H1 (cell line): ENCODE data around the gene PARP16. TPM values are rescaled to one million over a fixed set of nuclear protein-coding genes. Genes with fewer than 3 reads are reported as not detected.
A peak's percentile ranks its signal among the peaks of the same experiment; 100 is the strongest.

Source experiments
- CTCF ChIA-PET: fragments of 300-600 bp; sonication (Branson Sonifier 250); formaldehyde crosslinking; loops from one replicate; lab custom pipeline; 2021; ENCODE audit not compliant: partially characterized antibody; lab: Charles Lee
- POLR2A ChIA-PET: fragments of 300-600 bp; sonication (Branson Sonifier 250); formaldehyde crosslinking; loops from one replicate; lab custom pipeline; 2021; ENCODE audit warnings: inconsistent platforms; ENCODE audit not compliant: partially characterized antibody; lab: Charles Lee
- DNase-seq, 2 experiments: peaks; one replicate each; pipeline versions ENCODE4 v3.0.0 to v3.0.0-alpha.2; 2010 to 2022; ENCODE audit warnings: low spot score in 2 of 2, low read depth in 1 of 2, mixed read lengths in 1 of 2
- FAIRE-seq: peaks from 2 replicates; lab custom pipeline; 2011; peaks lifted over from hg19 to GRCh38; lab: Jason Lieb, UNC
- H2AFZ ChIP-seq: 2 replicates; pipeline ENCODE4 v1.8.1; 2012; ENCODE audit warnings: low read length, inconsistent platforms
- H2AK5ac ChIP-seq: 2 replicates; pipeline ENCODE4 v1.6.1; 2013; ENCODE audit warnings: low read depth, low read length
- H2BK120ac ChIP-seq: replicated peaks from 2 replicates; pipeline ENCODE3; 2013; ENCODE audit warnings: low read depth, low read length, inconsistent platforms
- H2BK12ac ChIP-seq: 2 replicates; pipeline ENCODE4 v1.6.1; 2013; ENCODE audit warnings: low read depth, low read length
- H2BK15ac ChIP-seq: 2 replicates; pipeline ENCODE4 v1.6.1; 2013; ENCODE audit warnings: low read length
- H2BK20ac ChIP-seq: 2 replicates; pipeline ENCODE4 v1.6.1; 2013; ENCODE audit warnings: low read length
- H2BK5ac ChIP-seq: 2 replicates; pipeline ENCODE4 v1.6.1; 2013; ENCODE audit warnings: low read depth, low read length
- H3K14ac ChIP-seq: 2 replicates; pipeline ENCODE4 v1.6.1; 2013; ENCODE audit warnings: inconsistent platforms; ENCODE audit not compliant: insufficient read length
- H3K18ac ChIP-seq: 2 replicates; pipeline ENCODE4 v1.6.1; 2013; ENCODE audit warnings: low read length; ENCODE audit errors: extremely low read depth
- H3K23ac ChIP-seq: 2 replicates; pipeline ENCODE4 v1.6.1; 2013; ENCODE audit warnings: inconsistent platforms; ENCODE audit not compliant: insufficient read length
- H3K23me2 ChIP-seq: 2 replicates; pipeline ENCODE4 v1.6.1; 2013; ENCODE audit warnings: low read depth, low read length
- H3K27ac ChIP-seq: 2 replicates; pipeline ENCODE4 v1.6.1; 2011; ENCODE audit warnings: low read depth, low read length, inconsistent platforms
- H3K27me3 ChIP-seq, 4 experiments: replicated peaks in 1 of 4; 1 replicate in 1 of 4; 2 replicates in 3 of 4; pipeline versions ENCODE4 v1.6.1 to v1.8.1; 2011 to 2013; ENCODE audit warnings: low read length in 3 of 4, mild to moderate bottlenecking in 3 of 4, inconsistent platforms in 2 of 4, mixed read lengths in 2 of 4, moderate library complexity in 1 of 4; ENCODE audit not compliant: control insufficient read depth in 3 of 4, insufficient read depth in 3 of 4; ENCODE audit errors: extremely low read depth in 1 of 4
- H3K36me3 ChIP-seq, 4 experiments: 2 replicates each; pipeline versions ENCODE4 v1.6.1 to v1.8.1; 2011 to 2013; ENCODE audit warnings: mild to moderate bottlenecking in 4 of 4, low read length in 3 of 4, moderate library complexity in 2 of 4, control low read depth in 1 of 4, inconsistent platforms in 1 of 4; ENCODE audit not compliant: insufficient read depth in 4 of 4, control insufficient read depth in 2 of 4
- H3K4ac ChIP-seq: replicated peaks from 2 replicates; pipeline ENCODE3; 2013; ENCODE audit warnings: low read length, low read depth, mixed read lengths, inconsistent platforms; ENCODE audit not compliant: insufficient read length
- H3K4me1 ChIP-seq, 4 experiments: replicated peaks in 1 of 4; 1 replicate in 1 of 4; 2 replicates in 3 of 4; pipeline versions ENCODE4 v1.6.1 to v1.8.1; 2011 to 2013; ENCODE audit warnings: low read length in 3 of 4, inconsistent platforms in 2 of 4, mixed read lengths in 1 of 4; ENCODE audit not compliant: insufficient read depth in 4 of 4, control insufficient read depth in 3 of 4
- H3K4me2 ChIP-seq, 2 experiments: 2 replicates each; pipeline versions ENCODE4 v1.6.1 to v1.8.1; 2011 to 2013; ENCODE audit warnings: low read depth in 2 of 2, low read length in 2 of 2, control low read depth in 1 of 2, inconsistent platforms in 1 of 2, mild to moderate bottlenecking in 1 of 2; ENCODE audit not compliant: insufficient read depth in 1 of 2
- H3K4me3 ChIP-seq, 4 experiments: fragments of 200-600, 300-600 bp in 1 of 4; sonication (generic), shearing (Covaris generic), sonication (Bioruptor Twin) in 1 of 4; 2 replicates each; pipeline versions ENCODE4 v1.5.1 to v1.8.1; 2011 to 2016; ENCODE audit warnings: low read length in 4 of 4, low read depth in 3 of 4, control low read depth in 2 of 4, inconsistent platforms in 2 of 4, mild to moderate bottlenecking in 2 of 4, mixed read lengths in 1 of 4, moderate library complexity in 1 of 4; ENCODE audit not compliant: insufficient read depth in 2 of 4; ENCODE audit errors: extremely low read depth in 1 of 4
- H3K56ac ChIP-seq: replicated peaks from 2 replicates; pipeline ENCODE3; 2013; ENCODE audit warnings: low read depth, mild to moderate bottlenecking, mixed read lengths, low read length, inconsistent platforms; ENCODE audit not compliant: insufficient read length
- H3K79me1 ChIP-seq: 2 replicates; pipeline ENCODE4 v1.6.1; 2013; ENCODE audit warnings: low read depth, low read length, control low read depth
- H3K79me2 ChIP-seq, 2 experiments: 2 replicates each; pipeline versions ENCODE4 v1.6.1 to v1.8.1; 2012 to 2013; ENCODE audit warnings: low read length in 2 of 2, mild to moderate bottlenecking in 2 of 2, inconsistent platforms in 1 of 2; ENCODE audit not compliant: insufficient read depth in 2 of 2, control insufficient read depth in 1 of 2
- H3K9ac ChIP-seq, 4 experiments: replicated peaks in 1 of 4; 1 replicate in 1 of 4; 2 replicates in 3 of 4; pipeline versions ENCODE4 v1.6.1 to v1.8.1; 2011 to 2013; ENCODE audit warnings: low read depth in 3 of 4, low read length in 3 of 4, control low read depth in 2 of 4, mild to moderate bottlenecking in 2 of 4, moderate library complexity in 2 of 4, inconsistent platforms in 1 of 4; ENCODE audit errors: extremely low read depth in 1 of 4
- H3K9me3 ChIP-seq, 2 experiments: 2 replicates each; pipeline versions ENCODE4 v1.6.1 to v1.8.1; 2012 to 2013; ENCODE audit warnings: mild to moderate bottlenecking in 2 of 2, moderate library complexity in 2 of 2, control low read depth in 1 of 2, inconsistent platforms in 1 of 2, low read depth in 1 of 2, low read length in 1 of 2, mixed read lengths in 1 of 2; ENCODE audit not compliant: insufficient read depth in 2 of 2
- H4K20me1 ChIP-seq, 2 experiments: replicated peaks in 1 of 2; 2 replicates each; pipeline versions ENCODE3 to v1.8.1; 2011 to 2013; ENCODE audit warnings: inconsistent platforms in 2 of 2, low read length in 2 of 2, mild to moderate bottlenecking in 1 of 2; ENCODE audit not compliant: insufficient read depth in 2 of 2, control insufficient read depth in 1 of 2
- H4K5ac ChIP-seq: 2 replicates; pipeline ENCODE4 v1.6.1; 2013; ENCODE audit warnings: low read length, low read depth, mixed read lengths, inconsistent platforms; ENCODE audit not compliant: insufficient read length
- H4K8ac ChIP-seq: 2 replicates; pipeline ENCODE4 v1.8.0; 2013; ENCODE audit warnings: mild to moderate bottlenecking, moderate library complexity, low read length, inconsistent platforms; ENCODE audit not compliant: insufficient read depth; ENCODE audit errors: extremely low read depth
- H4K91ac ChIP-seq: replicated peaks from 2 replicates; pipeline ENCODE3; 2013; ENCODE audit warnings: low read length, mixed read lengths, inconsistent platforms; ENCODE audit not compliant: insufficient read length
- BCL11A ChIP-seq, 2 experiments: IDR thresholded peaks; one replicate each; pipeline ENCODE4 v1.6.1; 2011; ENCODE audit warnings: low read depth in 2 of 2, low read length in 2 of 2, mild to moderate bottlenecking in 2 of 2
- CEBPB ChIP-seq: IDR thresholded peaks from 2 replicates; pipeline ENCODE4 v1.6.1; 2012; ENCODE audit warnings: low read depth, low read length
- CHD1 ChIP-seq: IDR thresholded peaks from 2 replicates; pipeline ENCODE4 v1.6.1; 2012; ENCODE audit warnings: low read depth, low read length, improper control_type of control experiment
- CTBP2 ChIP-seq: IDR thresholded peaks from 2 replicates; pipeline ENCODE4 v1.7.0; 2011; ENCODE audit warnings: borderline replicate concordance, mild to moderate bottlenecking, moderate library complexity, mixed read lengths, low read length; ENCODE audit not compliant: insufficient read depth, insufficient read length
- GABPA ChIP-seq: IDR thresholded peaks from 2 replicates; pipeline ENCODE4 v1.6.1; 2011; ENCODE audit warnings: mild to moderate bottlenecking, low read length, moderate library complexity, borderline replicate concordance; ENCODE audit not compliant: insufficient read depth
- KDM4A ChIP-seq: IDR thresholded peaks from one replicate; pipeline ENCODE4 v1.7.1; 2012; ENCODE audit warnings: low read depth, mild to moderate bottlenecking, moderate library complexity, low read length, inconsistent platforms; ENCODE audit not compliant: severe bottlenecking
- SIX5 ChIP-seq: IDR thresholded peaks from 2 replicates; pipeline ENCODE4 v1.6.1; 2011; ENCODE audit warnings: mild to moderate bottlenecking, low read depth, low read length
- TAF1 ChIP-seq: IDR thresholded peaks from 2 replicates; pipeline ENCODE4 v1.6.1; 2011; ENCODE audit warnings: mild to moderate bottlenecking, low read depth, low read length
- WGBS, 2 experiments: shearing (Covaris generic) in 1 of 2; methylation state at CpG; one replicate each; pipeline versions ENCODE4 v1.1.6 to v1.1.7; 2013 to 2015; ENCODE audit warnings: low lambda C conversion rate in 2 of 2, mixed read lengths in 2 of 2, inconsistent platforms in 1 of 2, low coverage in 1 of 2, missing lambda C conversion rate in 1 of 2; ENCODE audit not compliant: insufficient replicate concordance in 2 of 2, insufficient coverage in 1 of 2, insufficient read length in 1 of 2; ENCODE audit errors: extremely low coverage in 1 of 2, missing lambda C conversion rate in 1 of 2; 5-methylcytosine and 5-hydroxymethylcytosine counted together
- polyA plus RNA-seq, 7 experiments: library from polyadenylated mRNA; depleted of rRNA in 3 of 7; stranded (reverse) in 5 of 7; unstranded in 2 of 7; fragments of >200 nt in 5 of 7; fragments of 200-250 nt in 2 of 7; gene quantifications; 1 replicate in 5 of 7; 2 replicates in 1 of 7; 4 replicates in 1 of 7; pipeline versions ENCODE4 v1.2.1 to v1.2.3, GENCODE V29; 2011 to 2013; ENCODE audit warnings: missing spikeins in 2 of 7, mixed read lengths in 2 of 7
- total RNA-seq: library from RNA; stranded (reverse); fragmentation: NEBNext Ultra II Directional; extraction: Animal tissue kit (Norgen Biotek cat#: 25700); gene quantifications from 2 replicates; pipeline ENCODE4 v1.2.1, GENCODE V29; 2021
- TF ChIP-seq, protein P1 (sequence below): IDR thresholded peaks from 2 replicates; pipeline ENCODE4 v1.6.1; 2012; ENCODE audit warnings: inconsistent platforms
- TF ChIP-seq, protein P2 (sequence below): IDR thresholded peaks from 2 replicates; pipeline ENCODE4 v1.6.1; 2011; ENCODE audit warnings: low read length, improper control_type of control experiment

Gene PARP16
- total and polyA plus RNA-seq, 2 of the 8 experiments (the other 6 are each of a cell fraction or from before 2014, with no cell fraction given): 3.7 to 5.0 TPM

DNA sequence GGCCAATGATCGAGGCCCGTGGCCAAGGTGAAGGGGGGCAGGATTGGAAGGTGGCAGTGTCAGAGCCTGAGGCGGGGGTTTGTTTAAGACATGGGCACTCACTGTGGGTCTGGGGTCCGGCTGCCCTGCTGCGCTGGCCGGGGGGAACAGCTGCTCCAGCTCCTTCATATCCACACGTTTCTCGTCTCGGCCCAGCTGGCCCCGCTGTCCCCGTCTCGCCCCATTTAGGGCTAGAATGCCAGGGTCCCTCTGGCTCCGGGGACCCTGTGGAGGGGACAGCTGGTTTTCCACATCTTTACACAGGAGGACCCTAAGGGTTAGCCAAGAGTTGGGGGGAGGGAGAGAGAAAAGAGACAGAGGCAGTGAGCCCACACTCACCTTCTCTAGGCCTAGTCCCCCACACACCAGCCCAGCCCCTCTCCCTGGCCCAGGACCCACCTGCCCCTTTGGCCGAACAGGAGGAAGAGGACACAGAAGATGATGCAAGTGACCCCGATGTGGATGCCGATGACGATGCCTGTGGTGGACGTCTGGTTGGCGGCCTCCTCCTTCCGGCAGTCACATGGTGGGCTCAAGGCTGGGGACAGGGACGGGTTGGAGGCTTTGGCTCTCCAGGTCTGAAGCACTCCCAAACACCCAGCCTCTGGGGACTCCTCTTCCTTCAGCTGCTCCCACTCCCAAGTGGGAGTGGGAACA, 42.8 kb upstream of the PARP16 start:
- POLR2A ChIA-PET: interaction anchor here (0.6 to 4.3 kb wide), 7 partner anchors 8 to 187 kb away, joined by 3 to 20 read pairs (median 3); partner anchors contain the start of genes CLPX, IGDCC3 and RNU5B-1
- Histone ChIP-seq H2AK5ac (no peak overlapping the region), H4K20me1 (peaks cover 0 to 5% of the 10 kb centered on the region in 2 experiments), H3K18ac (no peak overlapping the region), H3K9ac (no peak overlapping the region), H3K4me2 (no peak overlapping the region), H3K27ac (no peak overlapping the region), H4K5ac (no peak overlapping the region), H3K4me1 (peaks cover 3 to 17% (median 9%) of the 10 kb centered on the region in 4 experiments), H3K36me3 (peaks cover 3 to 8% (median 6%) of the 10 kb centered on the region in 4 experiments; a peak in 5 of 8 replicates), H3K14ac (no peak overlapping the region), H3K56ac (no peak overlapping the region), H3K4ac (no peak overlapping the region), H4K8ac (no peak overlapping the region), H3K79me1 (no peaks in the 10 kb centered on the region), H3K79me2 (no peaks in the 10 kb centered on the region), H3K23ac (no peak overlapping the region), H3K4me3 (no peak overlapping the region), H3K9me3 (no peaks in the 10 kb centered on the region), H3K27me3 (no peaks in the 10 kb centered on the region), H3K23me2 (no peaks in the 10 kb centered on the region), H2BK20ac (no peak overlapping the region), H4K91ac (no peak overlapping the region), H2AFZ (no peak overlapping the region), H2BK5ac (peak overlapping the region; percentile 44; the same call in 1 of the 2 replicates), H2BK120ac (no peak overlapping the region), H2BK15ac (no peak overlapping the region), H2BK12ac (no peak overlapping the region)
- FAIRE-seq: no peak
- 95% methylated on average over 21 of the region's 21 CpGs; no CpG with 5 or more reads in 1 of the 2 experiments for WGBS, 2 experiments
- CTCF ChIA-PET: interaction anchor here (1.7 to 4.8 kb wide), 5 partner anchors 9 to 69 kb away, joined by 4 to 42 read pairs (median 12); no protein-coding TSS in a partner anchor
- DNase-seq: no peak
- TF ChIP-seq TAF1: no peak
- TF ChIP-seq, protein P1, sequence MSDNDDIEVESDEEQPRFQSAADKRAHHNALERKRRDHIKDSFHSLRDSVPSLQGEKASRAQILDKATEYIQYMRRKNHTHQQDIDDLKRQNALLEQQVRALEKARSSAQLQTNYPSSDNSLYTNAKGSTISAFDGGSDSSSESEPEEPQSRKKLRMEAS: no peak
- TF ChIP-seq SIX5: no peak
- TF ChIP-seq CHD1: no peak
- TF ChIP-seq CEBPB: no peak
- no peak for TF ChIP-seq CTBP2
- TF ChIP-seq, protein P2, sequence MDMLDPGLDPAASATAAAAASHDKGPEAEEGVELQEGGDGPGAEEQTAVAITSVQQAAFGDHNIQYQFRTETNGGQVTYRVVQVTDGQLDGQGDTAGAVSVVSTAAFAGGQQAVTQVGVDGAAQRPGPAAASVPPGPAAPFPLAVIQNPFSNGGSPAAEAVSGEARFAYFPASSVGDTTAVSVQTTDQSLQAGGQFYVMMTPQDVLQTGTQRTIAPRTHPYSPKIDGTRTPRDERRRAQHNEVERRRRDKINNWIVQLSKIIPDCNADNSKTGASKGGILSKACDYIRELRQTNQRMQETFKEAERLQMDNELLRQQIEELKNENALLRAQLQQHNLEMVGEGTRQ: no peak
- TF ChIP-seq KDM4A: no peak
- no peak for TF ChIP-seq BCL11A (IDR thresholded peaks at IDR 0.05; ENCODE audit: low read depth in 2 of 2, low read length in 2 of 2)
- no peak for TF ChIP-seq GABPA
